Amniotic epithelial cell (primary cell): Measurements from ENCODE around the gene SMAD4.
A peak's percentile ranks its signal among the peaks of the same experiment; 100 is the strongest.
"Not testable (repeated sequence)": the region's sequence is repeated elsewhere in the genome, so short reads cannot be mapped to it uniquely, and the experiment has no call there.

Source experiments
- DNase-seq: peaks from one replicate; pipeline ENCODE4 v3.0.0-alpha.2; 2010; ENCODE audit warnings: low read depth

The SMAD4 gene

DNA sequence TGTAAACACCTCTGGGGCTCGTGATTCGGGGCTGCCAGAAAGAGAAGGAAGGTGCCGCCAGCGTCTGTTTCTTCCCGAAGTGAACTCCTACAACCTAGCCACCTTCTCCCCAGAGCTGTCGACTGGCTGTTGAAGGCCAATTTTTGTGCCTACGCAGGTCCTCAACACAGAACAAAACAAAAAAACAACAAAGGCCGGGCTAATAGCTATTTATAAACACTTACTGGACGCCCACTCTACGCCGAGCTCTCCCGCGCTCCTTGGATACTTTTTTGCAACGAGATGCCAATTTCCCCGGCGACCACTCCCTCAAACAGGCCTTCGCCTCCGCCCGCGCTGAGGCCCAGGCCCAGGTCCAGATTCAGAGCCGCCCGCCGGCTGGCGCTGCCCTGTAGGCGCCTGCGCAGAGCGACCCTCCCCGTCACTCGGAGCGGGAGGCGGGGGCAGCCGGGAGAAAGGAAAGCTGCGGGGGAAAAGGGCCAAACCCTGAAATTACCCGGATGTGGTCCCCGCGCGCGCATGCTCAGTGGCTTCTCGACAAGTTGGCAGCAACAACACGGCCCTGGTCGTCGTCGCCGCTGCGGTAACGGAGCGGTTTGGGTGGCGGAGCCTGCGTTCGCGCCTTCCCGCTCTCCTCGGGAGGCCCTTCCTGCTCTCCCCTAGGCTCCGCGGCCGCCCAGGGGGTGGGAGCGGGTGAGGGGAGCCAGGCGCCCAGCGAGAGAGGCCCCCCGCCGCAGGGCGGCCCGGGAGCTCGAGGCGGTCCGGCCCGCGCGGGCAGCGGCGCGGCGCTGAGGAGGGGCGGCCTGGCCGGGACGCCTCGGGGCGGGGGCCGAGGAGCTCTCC, at the start of gene SMAD4:
Gene SMAD4 (plus strand): TSS at position 520 of the 843 bp plus-strand sequence. CDS start 16,834 bp downstream, outside the sequence.
- peak; percentile 91 for DNase-seq

DNA sequence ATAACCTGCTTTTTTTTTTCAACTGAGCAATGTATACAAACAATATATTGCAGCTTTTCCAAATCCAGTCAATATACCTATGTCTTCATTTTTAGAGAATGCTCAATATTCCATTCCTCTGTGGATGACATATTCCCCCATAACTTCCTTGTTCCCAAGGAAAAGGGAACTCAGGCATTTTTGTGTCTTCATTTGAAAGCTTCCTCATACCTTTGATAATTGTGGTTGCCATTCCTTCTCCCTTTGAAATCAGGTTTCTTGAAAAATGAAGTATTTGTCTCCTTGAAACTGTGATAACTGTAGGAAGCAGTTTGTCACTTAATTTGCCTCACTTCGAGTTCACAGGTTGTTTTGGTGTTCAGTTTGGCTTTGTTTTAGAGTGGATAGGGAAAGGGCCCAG, 48.6 kb upstream of the SMAD4 start:
- DNase-seq = peak; percentile 3

- DNase-seq = no peak
Measured at GRCh38 chr18:50982086-50982801, 47.8 kb upstream of the SMAD4 start.

- peak; percentile 19 for DNase-seq
Measured at GRCh38 chr18:50982802-50983179, 47.2 kb upstream of the SMAD4 start.

DNA sequence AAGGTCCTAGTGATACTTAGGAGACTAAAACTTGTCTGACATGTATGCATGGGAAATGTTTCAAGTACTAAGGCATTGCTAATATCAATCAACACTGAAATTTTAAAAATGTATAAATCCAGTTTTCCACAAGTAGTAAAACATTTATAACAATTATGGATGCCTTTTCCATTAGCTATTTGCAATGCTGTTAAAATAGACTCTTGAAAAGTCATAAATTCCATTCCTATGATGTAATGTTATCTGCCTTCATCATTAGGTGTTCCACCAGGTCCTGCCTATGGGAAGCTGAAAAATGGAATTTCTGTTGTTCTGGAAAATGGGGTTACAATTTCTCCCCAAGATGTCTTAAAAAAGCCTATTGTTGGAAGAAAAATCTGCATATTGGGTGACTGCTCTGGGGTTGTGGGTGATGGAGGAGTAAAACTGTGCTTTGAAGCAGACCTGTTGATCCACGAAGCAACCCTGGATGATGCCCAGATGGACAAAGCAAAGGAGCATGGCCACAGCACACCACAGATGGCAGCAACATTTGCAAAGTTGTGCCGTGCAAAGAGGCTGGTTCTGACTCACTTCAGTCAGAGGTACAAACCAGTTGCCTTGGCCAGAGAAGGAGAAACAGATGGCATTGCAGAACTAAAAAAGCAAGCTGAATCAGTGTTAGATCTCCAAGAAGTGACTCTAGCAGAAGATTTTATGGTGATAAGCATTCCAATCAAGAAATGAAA, 43.5 kb upstream of the SMAD4 start:
- peak; percentile 11 for DNase-seq

- no peak for DNase-seq
Measured at GRCh38 chr18:50987261-50987660, 42.8 kb upstream of the SMAD4 start.

- DNase-seq = no peak
Measured at GRCh38 chr18:50989711-50990110, 40.3 kb upstream of the SMAD4 start.

DNA sequence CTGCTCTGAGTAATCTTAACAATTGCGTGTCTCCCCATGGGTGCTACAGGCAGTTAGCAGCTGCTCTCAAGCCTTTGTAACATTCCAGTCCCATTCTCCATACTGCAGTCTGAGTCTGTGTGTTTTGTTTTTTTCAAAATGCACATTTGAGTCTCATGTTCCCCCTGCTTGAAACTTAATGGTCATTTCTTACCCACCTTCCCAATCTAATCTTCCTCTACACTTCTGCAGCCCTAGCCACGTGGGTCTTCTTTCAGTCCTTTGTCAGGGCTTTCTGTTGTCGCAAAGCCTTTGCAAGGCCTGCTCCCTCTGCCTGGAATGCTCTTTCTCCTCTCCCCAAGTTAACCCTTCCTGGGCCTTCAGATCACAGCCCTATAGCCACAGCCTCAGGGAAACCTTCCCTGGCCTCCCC, 37.7 kb upstream of the SMAD4 start:
- no peak for DNase-seq

GRCh38 chr18:50994031-50994430, 36.0 kb upstream of the SMAD4 start:
- no peak for DNase-seq

DNA sequence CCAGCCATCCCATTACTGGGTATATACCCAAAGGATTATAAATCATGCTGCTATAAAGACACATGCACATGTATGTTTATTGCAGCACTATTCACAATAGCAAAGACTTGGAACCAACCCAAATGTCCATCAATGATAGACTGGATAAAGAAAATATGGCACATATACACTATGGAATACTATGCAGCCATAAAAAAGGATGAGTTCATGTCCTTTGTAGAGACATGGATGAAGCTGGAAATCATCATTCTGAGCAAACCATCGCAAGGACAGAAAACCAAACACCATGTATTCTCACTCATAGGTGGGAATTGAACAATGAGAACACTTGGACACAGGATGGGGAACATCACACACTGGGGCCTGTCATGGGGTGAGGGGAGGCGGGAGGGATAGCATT, 26.8 kb upstream of the SMAD4 start:
- DNase-seq = not testable (repeated sequence)

DNA sequence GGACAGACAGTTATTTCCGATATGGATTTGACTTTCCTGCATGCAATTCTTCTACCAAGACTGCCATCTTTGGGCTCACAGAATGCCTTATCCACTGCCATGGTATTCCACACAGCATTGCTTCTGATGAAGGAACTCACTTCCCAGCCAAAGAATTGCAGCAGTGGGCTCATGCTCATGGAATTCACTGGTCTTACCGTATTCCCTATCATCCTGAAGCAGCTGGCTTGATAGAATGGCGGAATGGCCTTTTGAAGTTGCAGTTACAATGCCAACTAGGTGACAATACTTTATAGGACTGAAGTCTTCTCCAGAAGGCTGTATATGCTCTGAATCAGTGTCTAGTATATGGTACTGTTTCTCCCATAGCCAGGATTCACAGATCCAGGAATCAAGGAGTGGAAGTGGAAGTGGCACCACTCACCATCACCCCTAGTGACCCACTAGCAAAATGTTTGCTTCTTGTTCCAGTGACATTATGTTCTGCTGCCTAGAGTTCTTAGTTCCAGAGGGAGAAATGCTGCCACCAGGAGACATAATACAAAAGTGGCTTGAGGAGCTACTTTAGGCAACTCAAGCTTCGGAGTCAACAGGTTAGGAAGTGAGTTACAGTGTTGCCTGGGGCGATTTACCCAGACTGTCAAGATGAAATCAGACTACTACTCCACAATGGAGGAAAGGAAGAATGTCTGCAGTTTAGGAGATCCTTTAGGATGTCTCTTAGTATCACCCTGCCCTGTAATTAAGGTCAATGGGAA, 23.8 kb upstream of the SMAD4 start:
- no peak for DNase-seq

DNA sequence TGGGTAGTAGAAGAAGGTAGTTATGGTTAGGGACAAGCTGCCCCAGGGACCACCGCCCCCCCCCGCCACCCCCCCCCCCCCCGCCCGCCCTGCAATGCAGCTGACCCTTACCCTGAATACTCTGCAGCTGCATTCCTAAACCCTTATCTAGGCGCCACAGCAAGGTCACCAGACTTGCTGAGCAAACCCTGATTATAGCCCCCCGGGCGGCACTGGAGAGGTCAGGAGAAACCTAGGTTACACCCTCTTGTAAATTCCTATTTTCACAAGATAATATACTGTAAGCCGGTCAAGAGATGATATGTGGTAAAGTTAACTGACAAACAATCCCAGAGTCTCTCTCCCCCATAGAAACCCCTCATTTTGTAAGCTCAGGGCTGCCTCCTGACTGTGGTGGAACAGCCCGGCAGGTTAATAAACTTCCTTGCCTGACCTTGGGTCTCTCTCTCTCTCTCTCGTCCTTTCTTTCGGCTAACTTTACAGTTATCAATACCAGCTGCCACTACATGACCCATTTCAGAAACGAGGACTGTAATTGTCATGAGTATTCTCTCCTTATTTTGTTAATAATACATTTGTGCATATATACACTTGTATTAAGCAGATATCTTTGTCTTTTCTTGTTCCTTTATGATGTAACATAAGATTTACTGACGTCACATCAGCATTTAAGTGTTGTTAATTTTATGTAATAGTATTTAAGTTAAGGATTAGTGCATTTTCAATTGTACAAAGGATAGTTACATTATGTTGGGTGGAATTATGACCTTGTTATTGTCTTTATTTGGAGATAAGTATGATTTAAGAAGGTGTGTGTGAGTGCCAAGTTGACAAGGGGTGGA, 22.8 kb upstream of the SMAD4 start:
- DNase-seq = no peak

GRCh38 chr18:51007790-51008139, 22.2 kb upstream of the SMAD4 start:
- DNase-seq = no peak

DNA sequence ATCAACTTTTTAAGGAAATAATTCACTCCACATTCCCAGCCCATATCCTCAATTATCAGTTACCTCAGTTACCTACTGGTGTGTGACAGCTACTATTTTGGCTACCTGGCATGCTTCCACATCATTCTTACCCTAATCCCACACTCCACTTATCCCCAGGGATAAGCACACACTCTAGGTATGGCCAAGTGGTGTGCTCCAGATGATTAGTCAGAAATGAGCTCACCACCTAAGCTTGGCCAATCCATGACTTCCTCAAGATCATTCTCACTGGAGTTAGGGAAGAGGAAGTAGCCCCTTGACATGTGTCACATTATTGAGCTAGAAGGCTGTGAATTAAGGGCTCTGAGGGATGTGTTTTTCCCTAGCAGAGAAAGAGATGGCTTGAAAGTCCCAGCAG, 20.9 kb upstream of the SMAD4 start:
- DNase-seq = peak; percentile 11

DNA sequence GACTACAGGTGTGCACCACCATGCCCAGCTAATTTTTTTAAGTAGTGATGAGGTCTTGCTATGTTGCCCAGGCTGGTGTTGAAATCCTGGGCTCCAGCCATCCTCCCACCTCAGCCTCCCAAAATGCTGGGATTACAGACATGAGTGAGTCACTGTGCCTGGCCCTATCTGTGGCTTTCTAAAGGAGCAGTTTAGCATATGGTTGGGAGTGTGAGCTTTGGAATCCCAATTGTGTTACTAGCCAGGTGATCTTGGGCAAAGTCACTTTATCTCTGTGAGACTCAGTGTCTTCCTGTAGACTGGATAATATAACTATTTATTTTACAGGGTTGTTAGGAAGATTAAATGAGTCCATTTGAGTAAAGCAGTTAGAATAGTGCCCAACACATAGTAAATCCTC, 19.8 kb upstream of the SMAD4 start:
- DNase-seq = no peak

DNA sequence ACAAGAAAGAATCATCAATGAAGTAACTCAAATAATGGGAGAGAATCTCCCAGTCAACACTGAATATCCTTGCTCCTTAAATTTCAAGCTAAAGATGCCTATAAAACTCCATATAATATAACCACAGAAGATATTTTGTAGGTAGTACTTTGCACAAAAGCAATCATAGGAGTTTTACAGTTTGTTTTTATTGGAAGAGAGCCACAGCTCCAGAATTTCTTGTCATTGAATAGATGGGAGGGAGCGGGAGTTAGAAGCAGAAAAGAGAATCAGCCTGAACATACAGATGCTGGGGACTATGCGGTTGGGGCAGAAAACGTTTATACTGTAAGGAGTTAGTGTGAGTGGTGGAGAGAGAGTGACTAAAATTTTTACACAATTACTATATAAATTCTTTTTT, 18.3 kb upstream of the SMAD4 start:
- no peak for DNase-seq

- DNase-seq = no peak
Measured at GRCh38 chr18:51012441-51012840, 17.6 kb upstream of the SMAD4 start.

GRCh38 chr18:51013259-51013658, 16.8 kb upstream of the SMAD4 start:
- DNase-seq = no peak

- no peak for DNase-seq
Measured at GRCh38 chr18:51017140-51017879, 12.7 kb upstream of the SMAD4 start.

- DNase-seq = no peak
Measured at GRCh38 chr18:51020536-51020935, 9.5 kb upstream of the SMAD4 start.
